Measurements from ENCODE around the gene CARD14.

DNA sequence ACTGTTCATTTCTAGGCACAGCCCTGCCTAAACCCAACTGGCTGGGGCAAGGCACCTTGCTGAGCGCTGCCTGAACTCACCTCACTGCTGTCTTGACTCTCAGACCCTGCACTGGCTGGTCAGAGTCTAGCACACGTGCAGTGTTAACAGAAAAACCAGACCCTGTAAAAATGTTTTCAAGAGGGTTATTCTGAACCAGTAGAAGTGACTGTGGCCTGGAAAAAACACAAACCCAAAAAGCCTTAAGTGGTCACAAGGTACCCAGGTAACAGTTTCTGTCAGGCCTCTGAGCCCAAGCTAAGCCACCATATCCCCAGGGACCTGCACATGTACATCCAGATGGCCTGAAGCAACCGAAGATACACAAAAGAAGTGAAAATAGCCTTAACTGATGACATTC is 16.8 kb upstream of the CARD14 start:
- TF ChIP-seq, protein P1, sequence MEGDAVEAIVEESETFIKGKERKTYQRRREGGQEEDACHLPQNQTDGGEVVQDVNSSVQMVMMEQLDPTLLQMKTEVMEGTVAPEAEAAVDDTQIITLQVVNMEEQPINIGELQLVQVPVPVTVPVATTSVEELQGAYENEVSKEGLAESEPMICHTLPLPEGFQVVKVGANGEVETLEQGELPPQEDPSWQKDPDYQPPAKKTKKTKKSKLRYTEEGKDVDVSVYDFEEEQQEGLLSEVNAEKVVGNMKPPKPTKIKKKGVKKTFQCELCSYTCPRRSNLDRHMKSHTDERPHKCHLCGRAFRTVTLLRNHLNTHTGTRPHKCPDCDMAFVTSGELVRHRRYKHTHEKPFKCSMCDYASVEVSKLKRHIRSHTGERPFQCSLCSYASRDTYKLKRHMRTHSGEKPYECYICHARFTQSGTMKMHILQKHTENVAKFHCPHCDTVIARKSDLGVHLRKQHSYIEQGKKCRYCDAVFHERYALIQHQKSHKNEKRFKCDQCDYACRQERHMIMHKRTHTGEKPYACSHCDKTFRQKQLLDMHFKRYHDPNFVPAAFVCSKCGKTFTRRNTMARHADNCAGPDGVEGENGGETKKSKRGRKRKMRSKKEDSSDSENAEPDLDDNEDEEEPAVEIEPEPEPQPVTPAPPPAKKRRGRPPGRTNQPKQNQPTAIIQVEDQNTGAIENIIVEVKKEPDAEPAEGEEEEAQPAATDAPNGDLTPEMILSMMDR (conservative IDR thresholded peaks at IDR 0.05; ENCODE audit: low read depth, low read length), result no peak
- no peak for TF ChIP-seq EZH2 (IDR thresholded peaks at IDR 0.05; ENCODE audit: borderline replicate concordance, low read depth, low read length, poor library complexity, severe bottlenecking)
